WTC11 (cell line): ENCODE results near the gene SLC35F4. TPM values are rescaled to one million over a fixed set of nuclear protein-coding genes. Genes with fewer than 3 reads are reported as not detected.

Source experiments
- ATAC-seq: fragments of 200-7000 bp; cut with Tn5 transposase; 2 replicates; pipeline ENCODE4 v1.10.0; 2021; ENCODE audit warnings: mild to moderate bottlenecking, moderate library complexity
- CTCF ChIA-PET: fragments of 300-600 bp; sonication (Branson Sonifier 250); formaldehyde crosslinking; loops from one replicate; lab custom pipeline; 2021; ENCODE audit warnings: antibody characterized with exemption; lab: Charles Lee
- POLR2A ChIA-PET: fragments of 350-600 bp; sonication (Branson Sonifier 250); formaldehyde crosslinking; loops from one replicate; lab custom pipeline; 2021; ENCODE audit warnings: antibody characterized with exemption; lab: Charles Lee
- DNase-seq: peaks from one replicate; pipeline ENCODE4 v3.0.0; 2021; ENCODE audit warnings: low spot score
- H3K27ac Mint-ChIP-seq: 2 replicates; pipeline ENCODE4 v1.8.0; 2021; ENCODE audit warnings: mixed read lengths
- H3K27me3 Mint-ChIP-seq: 2 replicates; pipeline ENCODE4 v1.8.0; 2021; ENCODE audit warnings: low read depth, mild to moderate bottlenecking, moderate library complexity, mixed read lengths
- H3K36me3 Mint-ChIP-seq: 2 replicates; pipeline ENCODE4 v1.8.0; 2021; ENCODE audit warnings: mixed read lengths
- H3K4me1 Mint-ChIP-seq: 2 replicates; pipeline ENCODE4 v1.8.0; 2022; ENCODE audit warnings: mixed read lengths
- H3K4me3 Mint-ChIP-seq: 2 replicates; pipeline ENCODE4 v1.8.0; 2021; ENCODE audit warnings: mild to moderate bottlenecking, moderate library complexity, mixed read lengths
- H3K9me3 Mint-ChIP-seq: 2 replicates; pipeline ENCODE4 v1.8.0; 2021; ENCODE audit warnings: mixed read lengths
- CREB1 ChIP-seq: sonication (generic); formaldehyde crosslinking; IDR thresholded peaks from 2 replicates; pipeline ENCODE4 v1.8.0; 2023; ENCODE audit warnings: mild to moderate bottlenecking, missing genetic modification reagents
- MXD4 ChIP-seq: fragments of 250-450 bp; sonication (Bioruptor Pico); IDR thresholded peaks from 2 replicates; pipeline ENCODE4 v1.8.0; 2021; ENCODE audit warnings: mild to moderate bottlenecking, moderate library complexity, borderline replicate concordance
- NFE2L1 ChIP-seq: sonication (generic); formaldehyde crosslinking; IDR thresholded peaks from 2 replicates; pipeline ENCODE4 v1.8.1; 2023; ENCODE audit warnings: missing genetic modification reagents
- OVOL2 ChIP-seq: fragments of 250-450 bp; sonication (Bioruptor Pico); IDR thresholded peaks from 2 replicates; pipeline ENCODE4 v1.9.0; 2021; ENCODE audit warnings: mild to moderate bottlenecking, borderline replicate concordance
- TEAD1 ChIP-seq: sonication (generic); formaldehyde crosslinking; IDR thresholded peaks from 2 replicates; pipeline ENCODE4 v1.8.0; 2022; ENCODE audit warnings: mild to moderate bottlenecking, missing genetic modification reagents
- ZBTB21 ChIP-seq: sonication (generic); formaldehyde crosslinking; IDR thresholded peaks from 2 replicates; pipeline ENCODE4 v1.8.1; 2023; ENCODE audit warnings: mild to moderate bottlenecking, missing genetic modification reagents, borderline replicate concordance
- ZNF121 ChIP-seq: sonication (generic); formaldehyde crosslinking; IDR thresholded peaks from 2 replicates; pipeline ENCODE4 v1.8.0; 2023; ENCODE audit warnings: missing genetic modification reagents
- ZNF416 ChIP-seq: fragments of 250-450 bp; sonication (Bioruptor Pico); IDR thresholded peaks from 2 replicates; pipeline ENCODE4 v1.9.0; 2021; ENCODE audit warnings: mild to moderate bottlenecking, inconsistent platforms
- total RNA-seq: library from RNA; stranded (reverse); gene quantifications from 3 replicates; pipeline ENCODE4 v1.2.3, GENCODE V29; 2021
- TF ChIP-seq, protein P1 (sequence below): fragments of 250-450 bp; sonication (Bioruptor Pico); IDR thresholded peaks from 2 replicates; pipeline ENCODE4 v1.9.0; 2021; ENCODE audit warnings: mild to moderate bottlenecking, borderline replicate concordance
- TF ChIP-seq, protein P2 (sequence below): sonication (generic); formaldehyde crosslinking; IDR thresholded peaks from 2 replicates; pipeline ENCODE4 v1.8.1; 2022; ENCODE audit warnings: mild to moderate bottlenecking, missing genetic modification reagents, moderate library complexity, borderline replicate concordance
- TF ChIP-seq, protein P3 (sequence below): fragments of 250-450 bp; sonication (Bioruptor Pico); IDR thresholded peaks from 2 replicates; pipeline ENCODE4 v1.9.0; 2021; ENCODE audit warnings: mild to moderate bottlenecking
- TF ChIP-seq, protein P4 (sequence below): sonication (generic); formaldehyde crosslinking; conservative IDR thresholded peaks from 2 replicates; pipeline ENCODE4 v1.8.1; 2022; ENCODE audit warnings: mild to moderate bottlenecking, missing genetic modification reagents
- TF ChIP-seq, protein P5 (sequence below): sonication (generic); formaldehyde crosslinking; IDR thresholded peaks from 2 replicates; pipeline ENCODE4 v1.8.0; 2022; ENCODE audit warnings: mild to moderate bottlenecking, missing genetic modification reagents
- TF ChIP-seq, protein P6 (sequence below): sonication (generic); formaldehyde crosslinking; IDR thresholded peaks from 2 replicates; pipeline ENCODE4 v1.8.1; 2022; ENCODE audit warnings: mild to moderate bottlenecking, moderate library complexity, missing genetic modification reagents
- TF ChIP-seq, protein P7 (sequence below): fragments of 250-450 bp; sonication (Bioruptor Pico); IDR thresholded peaks from 2 replicates; pipeline ENCODE4 v1.9.0; 2021; ENCODE audit warnings: moderate library complexity, mild to moderate bottlenecking, inconsistent platforms, borderline replicate concordance
- TF ChIP-seq, protein P8 (sequence below): sonication (generic); formaldehyde crosslinking; IDR thresholded peaks from 2 replicates; pipeline ENCODE4 v1.8.0; 2022; ENCODE audit warnings: mild to moderate bottlenecking, missing genetic modification reagents

Gene SLC35F4
- total RNA-seq, 1 experiment from 2014 or later, result not detected

DNA sequence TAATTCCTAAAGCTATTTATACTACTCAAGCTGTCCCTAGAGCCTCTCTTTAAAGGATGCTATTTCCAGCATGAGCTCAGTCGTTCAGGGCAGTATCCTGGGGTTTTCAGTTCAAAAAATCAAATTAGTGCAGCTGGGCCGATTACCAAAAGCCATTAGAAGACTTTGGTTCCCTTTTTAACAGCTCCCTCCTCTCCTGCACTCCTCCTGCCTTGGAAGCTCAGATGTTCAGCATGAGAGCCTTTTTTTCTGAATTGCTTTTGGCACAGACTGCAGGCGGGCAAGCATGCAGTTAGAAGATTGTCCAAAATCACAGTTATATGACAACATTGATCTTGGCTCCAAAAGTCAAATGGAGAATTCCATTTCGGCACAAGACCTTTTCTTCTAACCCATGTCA lies 179.6 kb downstream of the SLC35F4 start:
- Mint-ChIP-seq H3K4me1 (peaks cover 4% of the 10 kb centered on the region), H3K4me3 (no peak overlapping the region), H3K36me3 (no peaks in the 10 kb centered on the region), H3K27me3 (no peaks in the 10 kb centered on the region; the same call in 1 of the 2 replicates), H3K27ac (no peak overlapping the region), H3K9me3 (peaks cover 7% of the 10 kb centered on the region; the same call in 1 of the 2 replicates)
- CTCF ChIA-PET, result no interaction called here
- ATAC-seq, result no peak
- no peak for DNase-seq
- no peak for TF ChIP-seq OVOL2
- TF ChIP-seq, protein P1, sequence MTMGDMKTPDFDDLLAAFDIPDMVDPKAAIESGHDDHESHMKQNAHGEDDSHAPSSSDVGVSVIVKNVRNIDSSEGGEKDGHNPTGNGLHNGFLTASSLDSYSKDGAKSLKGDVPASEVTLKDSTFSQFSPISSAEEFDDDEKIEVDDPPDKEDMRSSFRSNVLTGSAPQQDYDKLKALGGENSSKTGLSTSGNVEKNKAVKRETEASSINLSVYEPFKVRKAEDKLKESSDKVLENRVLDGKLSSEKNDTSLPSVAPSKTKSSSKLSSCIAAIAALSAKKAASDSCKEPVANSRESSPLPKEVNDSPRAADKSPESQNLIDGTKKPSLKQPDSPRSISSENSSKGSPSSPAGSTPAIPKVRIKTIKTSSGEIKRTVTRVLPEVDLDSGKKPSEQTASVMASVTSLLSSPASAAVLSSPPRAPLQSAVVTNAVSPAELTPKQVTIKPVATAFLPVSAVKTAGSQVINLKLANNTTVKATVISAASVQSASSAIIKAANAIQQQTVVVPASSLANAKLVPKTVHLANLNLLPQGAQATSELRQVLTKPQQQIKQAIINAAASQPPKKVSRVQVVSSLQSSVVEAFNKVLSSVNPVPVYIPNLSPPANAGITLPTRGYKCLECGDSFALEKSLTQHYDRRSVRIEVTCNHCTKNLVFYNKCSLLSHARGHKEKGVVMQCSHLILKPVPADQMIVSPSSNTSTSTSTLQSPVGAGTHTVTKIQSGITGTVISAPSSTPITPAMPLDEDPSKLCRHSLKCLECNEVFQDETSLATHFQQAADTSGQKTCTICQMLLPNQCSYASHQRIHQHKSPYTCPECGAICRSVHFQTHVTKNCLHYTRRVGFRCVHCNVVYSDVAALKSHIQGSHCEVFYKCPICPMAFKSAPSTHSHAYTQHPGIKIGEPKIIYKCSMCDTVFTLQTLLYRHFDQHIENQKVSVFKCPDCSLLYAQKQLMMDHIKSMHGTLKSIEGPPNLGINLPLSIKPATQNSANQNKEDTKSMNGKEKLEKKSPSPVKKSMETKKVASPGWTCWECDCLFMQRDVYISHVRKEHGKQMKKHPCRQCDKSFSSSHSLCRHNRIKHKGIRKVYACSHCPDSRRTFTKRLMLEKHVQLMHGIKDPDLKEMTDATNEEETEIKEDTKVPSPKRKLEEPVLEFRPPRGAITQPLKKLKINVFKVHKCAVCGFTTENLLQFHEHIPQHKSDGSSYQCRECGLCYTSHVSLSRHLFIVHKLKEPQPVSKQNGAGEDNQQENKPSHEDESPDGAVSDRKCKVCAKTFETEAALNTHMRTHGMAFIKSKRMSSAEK (CRISPR knock-in tag), result no peak
- TF ChIP-seq, protein P2, sequence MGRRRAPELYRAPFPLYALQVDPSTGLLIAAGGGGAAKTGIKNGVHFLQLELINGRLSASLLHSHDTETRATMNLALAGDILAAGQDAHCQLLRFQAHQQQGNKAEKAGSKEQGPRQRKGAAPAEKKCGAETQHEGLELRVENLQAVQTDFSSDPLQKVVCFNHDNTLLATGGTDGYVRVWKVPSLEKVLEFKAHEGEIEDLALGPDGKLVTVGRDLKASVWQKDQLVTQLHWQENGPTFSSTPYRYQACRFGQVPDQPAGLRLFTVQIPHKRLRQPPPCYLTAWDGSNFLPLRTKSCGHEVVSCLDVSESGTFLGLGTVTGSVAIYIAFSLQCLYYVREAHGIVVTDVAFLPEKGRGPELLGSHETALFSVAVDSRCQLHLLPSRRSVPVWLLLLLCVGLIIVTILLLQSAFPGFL (CRISPR knock-in tag), result no peak
- TF ChIP-seq NFE2L1 (CRISPR knock-in tag), result no peak
- TF ChIP-seq CREB1 (CRISPR knock-in tag), result no peak
- TF ChIP-seq, protein P3, sequence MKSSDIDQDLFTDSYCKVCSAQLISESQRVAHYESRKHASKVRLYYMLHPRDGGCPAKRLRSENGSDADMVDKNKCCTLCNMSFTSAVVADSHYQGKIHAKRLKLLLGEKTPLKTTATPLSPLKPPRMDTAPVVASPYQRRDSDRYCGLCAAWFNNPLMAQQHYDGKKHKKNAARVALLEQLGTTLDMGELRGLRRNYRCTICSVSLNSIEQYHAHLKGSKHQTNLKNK (CRISPR knock-in tag), result no peak
- TF ChIP-seq, protein P4, sequence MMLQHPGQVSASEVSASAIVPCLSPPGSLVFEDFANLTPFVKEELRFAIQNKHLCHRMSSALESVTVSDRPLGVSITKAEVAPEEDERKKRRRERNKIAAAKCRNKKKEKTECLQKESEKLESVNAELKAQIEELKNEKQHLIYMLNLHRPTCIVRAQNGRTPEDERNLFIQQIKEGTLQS, result no peak
- TF ChIP-seq, protein P5, sequence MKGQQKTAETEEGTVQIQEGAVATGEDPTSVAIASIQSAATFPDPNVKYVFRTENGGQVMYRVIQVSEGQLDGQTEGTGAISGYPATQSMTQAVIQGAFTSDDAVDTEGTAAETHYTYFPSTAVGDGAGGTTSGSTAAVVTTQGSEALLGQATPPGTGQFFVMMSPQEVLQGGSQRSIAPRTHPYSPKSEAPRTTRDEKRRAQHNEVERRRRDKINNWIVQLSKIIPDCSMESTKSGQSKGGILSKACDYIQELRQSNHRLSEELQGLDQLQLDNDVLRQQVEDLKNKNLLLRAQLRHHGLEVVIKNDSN (CRISPR knock-in tag), result no peak
- POLR2A ChIA-PET, result no interaction called here

DNA sequence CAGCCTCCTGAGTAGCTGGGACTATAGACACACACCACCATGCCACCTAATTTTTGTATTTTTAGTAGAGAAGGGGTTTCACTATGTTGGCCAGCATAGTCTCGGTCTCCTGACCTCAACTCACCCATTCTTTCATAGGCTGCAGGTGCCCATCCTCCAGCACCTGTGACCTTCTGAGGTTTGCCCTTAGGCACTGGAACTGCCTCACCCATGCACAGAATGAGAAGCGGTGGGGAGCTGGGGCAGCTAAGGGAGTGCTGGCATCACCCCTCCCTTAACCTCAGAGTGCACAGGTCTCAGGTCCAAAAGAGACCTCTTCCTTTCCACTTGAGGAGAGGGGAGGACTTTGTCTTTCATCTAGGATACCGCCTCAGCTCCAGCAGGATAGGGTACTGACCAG lies 194.9 kb downstream of the SLC35F4 start:
- Mint-ChIP-seq H3K27ac (no peak overlapping the region), H3K27me3 (peaks cover 1% of the 10 kb centered on the region; the same call in 1 of the 2 replicates), H3K36me3 (0 out of 2 replicates have a peak, but pooled peaks cover under 1% of the 10 kb centered on the region), H3K4me1 (peaks cover 8% of the 10 kb centered on the region), H3K9me3 (peaks cover 5% of the 10 kb centered on the region), H3K4me3 (no peak overlapping the region)
- ChIA-PET POLR2A (no interaction called here), CTCF (no interaction called here)
- TF ChIP-seq, protein P6, sequence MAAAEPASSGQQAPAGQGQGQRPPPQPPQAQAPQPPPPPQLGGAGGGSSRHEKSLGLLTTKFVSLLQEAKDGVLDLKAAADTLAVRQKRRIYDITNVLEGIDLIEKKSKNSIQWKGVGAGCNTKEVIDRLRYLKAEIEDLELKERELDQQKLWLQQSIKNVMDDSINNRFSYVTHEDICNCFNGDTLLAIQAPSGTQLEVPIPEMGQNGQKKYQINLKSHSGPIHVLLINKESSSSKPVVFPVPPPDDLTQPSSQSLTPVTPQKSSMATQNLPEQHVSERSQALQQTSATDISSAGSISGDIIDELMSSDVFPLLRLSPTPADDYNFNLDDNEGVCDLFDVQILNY (CRISPR knock-in tag), result no peak
- TF ChIP-seq, protein P7, sequence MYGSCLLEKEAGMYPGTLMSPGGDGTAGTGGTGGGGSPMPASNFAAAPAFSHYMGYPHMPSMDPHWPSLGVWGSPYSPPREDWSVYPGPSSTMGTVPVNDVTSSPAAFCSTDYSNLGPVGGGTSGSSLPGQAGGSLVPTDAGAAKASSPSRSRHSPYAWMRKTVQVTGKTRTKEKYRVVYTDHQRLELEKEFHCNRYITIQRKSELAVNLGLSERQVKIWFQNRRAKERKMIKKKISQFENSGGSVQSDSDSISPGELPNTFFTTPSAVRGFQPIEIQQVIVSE (CRISPR knock-in tag), result no peak
- DNase-seq (no peak), ATAC-seq (no peak)

DNA sequence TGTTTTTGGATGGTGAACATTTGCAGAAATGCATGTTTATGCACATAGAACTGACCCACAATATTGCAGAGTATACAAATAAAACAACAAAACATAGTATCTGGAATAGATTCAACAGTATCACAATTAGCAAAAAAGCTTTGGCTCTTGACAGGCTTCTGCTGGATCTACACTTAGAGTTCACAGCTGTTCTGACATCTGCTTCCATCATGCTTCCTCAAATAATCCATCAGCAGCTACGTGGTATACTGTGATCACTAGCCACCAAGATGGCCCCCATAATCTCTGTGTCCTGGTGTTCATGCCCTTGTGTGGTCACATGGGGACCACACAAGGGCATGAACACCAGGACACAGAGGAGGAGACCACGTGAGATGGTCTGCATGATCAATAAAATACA lies 205.7 kb downstream of the SLC35F4 start:
- ChIA-PET POLR2A (no interaction called here), CTCF (interaction anchor here (0.9 kb wide), 1 partner anchor 32 kb away, joined by 3 read pairs; no protein-coding TSS in a partner anchor)
- peaks cover 15% of the 10 kb centered on the region for H3K9me3 Mint-ChIP-seq
- peaks cover 10% of the 10 kb centered on the region for H3K36me3 Mint-ChIP-seq
- H3K27ac Mint-ChIP-seq, result no peak overlapping the region
- ATAC-seq (no peak), DNase-seq (no peak)
- no peak for TF ChIP-seq ZNF121 (CRISPR knock-in tag)
- no peak for TF ChIP-seq TEAD1 (CRISPR knock-in tag)
- no peak for TF ChIP-seq ZBTB21
- no peak for TF ChIP-seq MXD4 (CRISPR knock-in tag)
- TF ChIP-seq, protein P8, sequence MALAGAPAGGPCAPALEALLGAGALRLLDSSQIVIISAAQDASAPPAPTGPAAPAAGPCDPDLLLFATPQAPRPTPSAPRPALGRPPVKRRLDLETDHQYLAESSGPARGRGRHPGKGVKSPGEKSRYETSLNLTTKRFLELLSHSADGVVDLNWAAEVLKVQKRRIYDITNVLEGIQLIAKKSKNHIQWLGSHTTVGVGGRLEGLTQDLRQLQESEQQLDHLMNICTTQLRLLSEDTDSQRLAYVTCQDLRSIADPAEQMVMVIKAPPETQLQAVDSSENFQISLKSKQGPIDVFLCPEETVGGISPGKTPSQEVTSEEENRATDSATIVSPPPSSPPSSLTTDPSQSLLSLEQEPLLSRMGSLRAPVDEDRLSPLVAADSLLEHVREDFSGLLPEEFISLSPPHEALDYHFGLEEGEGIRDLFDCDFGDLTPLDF (CRISPR knock-in tag), result no peak
- no peak for TF ChIP-seq ZNF416 (CRISPR knock-in tag)
- no peaks in the 10 kb centered on the region for H3K27me3 Mint-ChIP-seq
- no peak overlapping the region for H3K4me3 Mint-ChIP-seq
- no peaks in the 10 kb centered on the region for H3K4me1 Mint-ChIP-seq
